Small intestine (tissue), 7 donors: ENCODE measurements around the gene STAU1. TPM values are rescaled to one million over a fixed set of nuclear protein-coding genes. Genes with fewer than 3 reads are reported as not detected.

Experiments
- DNase-seq, 2 donors: peaks; one replicate each; pipeline versions ENCODE4 v3.0.0 to v3.0.0-alpha.2; 2013
- FAIRE-seq: peaks from 2 replicates; lab custom pipeline; 2012; peaks lifted over from hg19 to GRCh38; lab: Jason Lieb, UNC
- H3K27ac ChIP-seq, 3 donors: one replicate each; pipeline ENCODE4 v1.5.1; 2013; ENCODE audit warnings: low read length in 2 of 3, mild to moderate bottlenecking in 2 of 3, control low read depth in 1 of 3, inconsistent platforms in 1 of 3, low read depth in 1 of 3, moderate library complexity in 1 of 3
- H3K27me3 ChIP-seq, 3 donors: one replicate each; pipeline ENCODE4 v1.6.1; 2013; ENCODE audit warnings: low read length in 3 of 3, inconsistent platforms in 1 of 3; ENCODE audit not compliant: control insufficient read depth in 3 of 3, insufficient read depth in 3 of 3
- H3K36me3 ChIP-seq, 3 donors: one replicate each; pipeline ENCODE4 v1.6.1; 2013; ENCODE audit warnings: low read length in 3 of 3, inconsistent platforms in 1 of 3, low read depth in 1 of 3, mild to moderate bottlenecking in 1 of 3, moderate library complexity in 1 of 3; ENCODE audit not compliant: control insufficient read depth in 3 of 3, insufficient read depth in 2 of 3
- H3K4me1 ChIP-seq, 3 donors: one replicate each; pipeline ENCODE4 v1.6.1; 2013; ENCODE audit warnings: low read length in 2 of 3, inconsistent platforms in 1 of 3, low read depth in 1 of 3, mild to moderate bottlenecking in 1 of 3, moderate library complexity in 1 of 3; ENCODE audit not compliant: control insufficient read depth in 3 of 3, insufficient read depth in 2 of 3
- H3K4me3 ChIP-seq, 3 donors: one replicate each; pipeline ENCODE4 v1.5.1; 2013; ENCODE audit warnings: low read length in 3 of 3, control low read depth in 1 of 3, inconsistent platforms in 1 of 3, low read depth in 1 of 3, mild to moderate bottlenecking in 1 of 3, moderate library complexity in 1 of 3
- H3K9me3 ChIP-seq, 2 donors: one replicate each; pipeline ENCODE4 v1.6.1; 2013; ENCODE audit warnings: low read depth in 1 of 2, low read length in 1 of 2; ENCODE audit not compliant: control insufficient read depth in 2 of 2, insufficient read depth in 1 of 2
- WGBS, 3 donors: extraction: QIAGEN DNeasy Blood & Tissue Kit; methylation state at CpG; one replicate each; pipeline ENCODE4 v1.1.7; 2013; 5-methylcytosine and 5-hydroxymethylcytosine counted together
- polyA plus RNA-seq, 4 donors: library from polyadenylated mRNA; stranded (reverse) in 3 of 4; unstranded in 1 of 4; fragments of 200-250 nt in 3 of 4; fragments of 120-200 nt in 1 of 4; gene quantifications; one replicate each; pipeline versions ENCODE4 v1.2.1 to v1.2.3, GENCODE V29; 2013
- donor health status: healthy with polysubstance abuse.
- donor health status: control.
- donor health status: control.
- donor health status: Bipolar disorder and iron deficiency.
- donor health status: healthy.

STAU1 gene
- polyA plus RNA-seq, 4 donors: 47.1 to 116 (median 65.4) TPM

GRCh38 chr20:49167811-49168507 is 20.2 kb downstream of the STAU1 start:
- no peak for FAIRE-seq
- no peak overlapping the region for H3K27ac ChIP-seq

GRCh38 chr20:49166534-49167449 is 21.3 kb downstream of the STAU1 start:
- 50 to 67% (median 65%) methylated on average over 1 of the region's 1 CpG for WGBS, 3 donors
- peak in 1 of 2 donors; percentile 20 for DNase-seq
- H3K4me3 ChIP-seq: no peak overlapping the region
- H3K27ac ChIP-seq: no peak overlapping the region
- H3K27me3 ChIP-seq: no peaks in the 10 kb centered on the region
- peaks cover 0 to 13% (median 3%) of the 10 kb centered on the region in 3 donors for H3K4me1 ChIP-seq
- H3K9me3 ChIP-seq: no peaks in the 10 kb centered on the region
- no peak for FAIRE-seq
- peaks cover 0 to 30% (median 7%) of the 10 kb centered on the region in 3 donors for H3K36me3 ChIP-seq

More at GRCh38 chr20:49167811-49168507, 20.2 kb downstream of the STAU1 start:
- no peak for DNase-seq
- Histone ChIP-seq H3K36me3 (peaks cover 0 to 35% (median 7%) of the 10 kb centered on the region in 3 donors), H3K27me3 (no peaks in the 10 kb centered on the region), H3K4me3 (no peak overlapping the region), H3K4me1 (peaks cover 0 to 8% (median 3%) of the 10 kb centered on the region in 3 donors), H3K9me3 (no peaks in the 10 kb centered on the region)
- 59 to 70% (median 60%) methylated on average over 5 of the region's 5 CpGs for WGBS, 3 donors

GRCh38 chr20:49165611-49166010 is 22.5 kb downstream of the STAU1 start:
- Histone ChIP-seq H3K4me1 (peaks cover 0 to 19% (median 3%) of the 10 kb centered on the region in 3 donors), H3K36me3 (peaks cover 0 to 33% (median 7%) of the 10 kb centered on the region in 3 donors), H3K4me3 (no peak overlapping the region), H3K9me3 (no peaks in the 10 kb centered on the region), H3K27me3 (no peaks in the 10 kb centered on the region), H3K27ac (peak overlapping the region in 1 of 3 donors; percentile 9)
- 85 to 94% (median 86%) methylated on average over 5 of the region's 5 CpGs for WGBS, 3 donors
- no peak for DNase-seq
- no peak for FAIRE-seq

- FAIRE-seq (no peak), DNase-seq (no peak)
- Histone ChIP-seq H3K27ac (no peak overlapping the region), H3K4me1 (peaks cover 0 to 19% (median 3%) of the 10 kb centered on the region in 3 donors), H3K27me3 (no peaks in the 10 kb centered on the region), H3K36me3 (peaks cover 0 to 30% (median 7%) of the 10 kb centered on the region in 3 donors), H3K4me3 (no peak overlapping the region), H3K9me3 (no peaks in the 10 kb centered on the region)
- 85 to 94% (median 94%) methylated on average over 5 of the region's 5 CpGs for WGBS, 3 donors
Measured at GRCh38 chr20:49163696-49164095, 24.4 kb downstream of the STAU1 start.

- H3K4me3 ChIP-seq: no peak overlapping the region
- H3K27me3 ChIP-seq: no peaks in the 10 kb centered on the region
- peaks cover 2 to 42% (median 7%) of the 10 kb centered on the region in 3 donors for H3K36me3 ChIP-seq
- peaks cover 0 to 13% (median 0%) of the 10 kb centered on the region in 3 donors for H3K4me1 ChIP-seq
- FAIRE-seq: no peak
- DNase-seq: peak in 1 of 2 donors; percentile 55
- H3K9me3 ChIP-seq: no peaks in the 10 kb centered on the region
- 77 to 82% (median 82%) methylated on average over 6 of the region's 6 CpGs for WGBS, 3 donors
- peak overlapping the region in 1 of 3 donors; percentile 57 for H3K27ac ChIP-seq
Measured at GRCh38 chr20:49161428-49162152, 26.5 kb downstream of the STAU1 start.

GRCh38 chr20:49160057-49160929 is 27.8 kb downstream of the STAU1 start:
- WGBS, 3 donors: 83 to 88% (median 88%) methylated on average over 9 of the region's 9 CpGs
- DNase-seq: no peak
- H3K9me3 ChIP-seq: no peaks in the 10 kb centered on the region
- H3K4me3 ChIP-seq: no peak overlapping the region
- no peak for FAIRE-seq
- peaks cover 0 to 11% (median 0%) of the 10 kb centered on the region in 3 donors for H3K4me1 ChIP-seq
- no peaks in the 10 kb centered on the region for H3K27me3 ChIP-seq
- H3K36me3 ChIP-seq: peaks cover 2 to 39% (median 4%) of the 10 kb centered on the region in 3 donors
- no peak overlapping the region for H3K27ac ChIP-seq

GRCh38 chr20:49157146-49157545 is 31.0 kb downstream of the STAU1 start:
- H3K4me3 ChIP-seq: no peak overlapping the region
- FAIRE-seq (no peak), DNase-seq (no peak)
- H3K27me3 ChIP-seq: no peaks in the 10 kb centered on the region
- WGBS, 3 donors: 94 to 100% (median 97%) methylated on average over 2 of the region's 2 CpGs
- H3K4me1 ChIP-seq: peaks cover 0 to 9% (median 0%) of the 10 kb centered on the region in 3 donors
- peaks cover 2 to 30% (median 4%) of the 10 kb centered on the region in 3 donors for H3K36me3 ChIP-seq
- no peak overlapping the region for H3K27ac ChIP-seq
- no peaks in the 10 kb centered on the region for H3K9me3 ChIP-seq
